HCT116 (cell line): Measurements from ENCODE around the gene LTC4S. TPM values are rescaled to one million over a fixed set of nuclear protein-coding genes. Genes with fewer than 3 reads are reported as not detected.

Source experiments
- ATAC-seq: fragments of 200-7000 bp; cut with Tn5 transposase; 2 replicates; pipeline ENCODE4 v1.9.1; 2020; ENCODE audit warnings: mild to moderate bottlenecking, moderate library complexity
- BruUV-seq: library from RNA; stranded (reverse); fragments of 400-500 nt; replicated peaks from 2 replicates; lab custom pipeline; 2021; lab: Mats Ljungman, UMichigan
- CTCF ChIA-PET: fragments of 300-600 bp; sonication (Branson Sonifier 250); formaldehyde crosslinking; loops from one replicate; lab custom pipeline; 2021; ENCODE audit warnings: antibody characterized with exemption; lab: Charles Lee
- POLR2A ChIA-PET: fragments of 300-600, 350-600 bp; sonication (Branson Sonifier 250); formaldehyde crosslinking; loops from one replicate; lab custom pipeline; 2021; ENCODE audit warnings: antibody characterized with exemption; lab: Charles Lee
- RAD21 ChIA-PET, 2 experiments: fragments of 300-600 bp; sonication (Branson Sonifier 250); formaldehyde crosslinking; loops; one replicate each; lab custom pipeline; 2023; ENCODE audit warnings: low total read pairs in 2 of 2; ENCODE audit not compliant: uncharacterized antibody in 2 of 2, unreplicated experiment in 2 of 2, low non-redundant PET in 1 of 2; lab: Charles Lee
- DNase-seq: peaks from one replicate; pipeline ENCODE4 v3.0.0-alpha.2; 2010; ENCODE audit warnings: low read depth, low spot score
- H2AFZ ChIP-seq: fragments of 200-600 bp; shearing (Covaris generic), sonication (generic); 2 replicates; pipeline ENCODE4 v1.6.1; 2017; ENCODE audit warnings: low read depth, mixed run types, mixed read lengths, antibody characterized with exemption, low read length; ENCODE audit not compliant: poor library complexity, severe bottlenecking
- H3K27ac ChIP-seq: 2 replicates; pipeline ENCODE4 v1.5.1; 2012; ENCODE audit warnings: low read depth, low read length
- H3K27me3 ChIP-seq: fragments of 200-600 bp; sonication (generic); 2 replicates; pipeline ENCODE4 v1.6.1; 2016; ENCODE audit warnings: mixed run types, low read length, mixed read lengths; ENCODE audit not compliant: insufficient read depth
- H3K36me3 ChIP-seq, 2 experiments: fragments of 200-500 bp in 1 of 2; fragments of 200-600 bp in 1 of 2; sonication (Bioruptor generic) in 1 of 2; sonication (generic) in 1 of 2; 2 replicates each; pipeline versions ENCODE4 v1.5.1 to v1.6.1; 2014 to 2016; ENCODE audit warnings: low read length in 2 of 2, inconsistent platforms in 1 of 2, mixed read lengths in 1 of 2, mixed run types in 1 of 2; ENCODE audit not compliant: insufficient read depth in 2 of 2, control insufficient read depth in 1 of 2
- H3K4me1 ChIP-seq, 2 experiments: fragments of 200-600 bp in 1 of 2; sonication (generic) in 1 of 2; 2 replicates each; pipeline versions ENCODE4 v1.5.1 to v1.6.1; 2012 to 2017; ENCODE audit warnings: low read length in 2 of 2, inconsistent platforms in 1 of 2, mild to moderate bottlenecking in 1 of 2, mixed read lengths in 1 of 2, mixed run types in 1 of 2, moderate library complexity in 1 of 2; ENCODE audit not compliant: insufficient read depth in 2 of 2, control insufficient read depth in 1 of 2
- H3K4me2 ChIP-seq: fragments of 200-600 bp; sonication (generic); 2 replicates; pipeline ENCODE4 v1.6.1; 2017; ENCODE audit warnings: mixed run types, low read length, mixed read lengths
- H3K4me3 ChIP-seq, 2 experiments: fragments of 200-600 bp in 1 of 2; sonication (generic) in 1 of 2; replicated peaks in 1 of 2; 2 replicates each; pipeline ENCODE4 v1.5.1; 2011 to 2016; ENCODE audit warnings: low read length in 2 of 2, control low read depth in 1 of 2, low read depth in 1 of 2, mild to moderate bottlenecking in 1 of 2, mixed read lengths in 1 of 2, mixed run types in 1 of 2
- H3K79me2 ChIP-seq: fragments of 200-600 bp; sonication (generic); 2 replicates; pipeline ENCODE4 v1.6.1; 2017; ENCODE audit warnings: mild to moderate bottlenecking, mixed run types, low read length, moderate library complexity, mixed read lengths; ENCODE audit not compliant: insufficient read depth
- H3K9ac ChIP-seq: fragments of 200-600 bp; sonication (generic); 2 replicates; pipeline ENCODE4 v1.6.1; 2016; ENCODE audit warnings: low read length, mixed read lengths
- H3K9me2 ChIP-seq: fragments of 200-600 bp; sonication (generic), shearing (Covaris generic); 2 replicates; pipeline ENCODE4 v1.6.1; 2017; ENCODE audit warnings: mixed run types, mild to moderate bottlenecking, moderate library complexity; ENCODE audit not compliant: insufficient read depth
- H3K9me3 ChIP-seq, 2 experiments: fragments of 200-500 bp in 1 of 2; fragments of 200-600 bp in 1 of 2; sonication (Bioruptor generic) in 1 of 2; sonication (generic) in 1 of 2; 2 replicates each; pipeline ENCODE4 v1.6.1; 2014 to 2017; ENCODE audit warnings: low read length in 2 of 2, mixed read lengths in 2 of 2, inconsistent platforms in 1 of 2, low read depth in 1 of 2, mild to moderate bottlenecking in 1 of 2, mixed run types in 1 of 2, moderate library complexity in 1 of 2; ENCODE audit not compliant: control insufficient read depth in 1 of 2, insufficient read depth in 1 of 2
- H4K20me1 ChIP-seq: fragments of 200-600 bp; sonication (generic), shearing (Covaris generic); 2 replicates; pipeline ENCODE4 v1.6.1; 2017; ENCODE audit warnings: mixed run types, mild to moderate bottlenecking, moderate library complexity; ENCODE audit not compliant: insufficient read depth
- ATF3 ChIP-seq: IDR thresholded peaks from 2 replicates; pipeline ENCODE4 v1.6.1; 2012
- CBX3 ChIP-seq: IDR thresholded peaks from 2 replicates; pipeline ENCODE4 v1.6.1; 2012; ENCODE audit warnings: low read depth
- CEBPB ChIP-seq: IDR thresholded peaks from 2 replicates; pipeline ENCODE4 v1.6.1; 2012; ENCODE audit warnings: low read depth
- EGR1 ChIP-seq: IDR thresholded peaks from 2 replicates; pipeline ENCODE4 v1.6.1; 2012; ENCODE audit warnings: low read depth
- ELF1 ChIP-seq: IDR thresholded peaks from 2 replicates; pipeline ENCODE4 v1.6.1; 2012; ENCODE audit warnings: low read depth, borderline replicate concordance
- FOSL1 ChIP-seq: IDR thresholded peaks from 2 replicates; pipeline ENCODE4 v1.6.1; 2012; ENCODE audit warnings: low read depth
- JUND ChIP-seq: IDR thresholded peaks from 2 replicates; pipeline ENCODE4 v1.6.1; 2012
- MAX ChIP-seq: IDR thresholded peaks from 2 replicates; pipeline ENCODE4 v1.6.1; 2012
- POLR2A ChIP-seq: IDR thresholded peaks from 2 replicates; pipeline ENCODE4 v1.7.0; 2011; ENCODE audit warnings: borderline replicate concordance; ENCODE audit not compliant: insufficient read depth, insufficient read length; ENCODE audit errors: extremely low read depth
- POLR2AphosphoS5 ChIP-seq: IDR thresholded peaks from 2 replicates; pipeline ENCODE4 v1.6.1; 2011; ENCODE audit warnings: mild to moderate bottlenecking, low read depth, low read length, moderate library complexity
- REST ChIP-seq: IDR thresholded peaks from 2 replicates; pipeline ENCODE4 v1.6.1; 2012; ENCODE audit warnings: low read depth
- SRF ChIP-seq: IDR thresholded peaks from 2 replicates; pipeline ENCODE4 v1.6.1; 2012; ENCODE audit warnings: low read depth
- TCF7L2 ChIP-seq: IDR thresholded peaks from 2 replicates; pipeline ENCODE4 v1.7.0; 2011; ENCODE audit warnings: borderline replicate concordance, inconsistent platforms; ENCODE audit not compliant: insufficient read depth, insufficient read length; ENCODE audit errors: extremely low read depth
- ZBTB33 ChIP-seq: IDR thresholded peaks from 2 replicates; pipeline ENCODE4 v1.6.1; 2011; ENCODE audit warnings: mild to moderate bottlenecking, low read length, moderate library complexity; ENCODE audit not compliant: insufficient replicate concordance; ENCODE audit errors: extremely low read depth
- ZFX ChIP-seq: fragments of 450-650 bp; IDR thresholded peaks from 2 replicates; pipeline ENCODE4 v1.6.1; 2017
- ZNF274 ChIP-seq: fragments of 200-500 bp; sonication (Bioruptor generic); IDR thresholded peaks from 2 replicates; pipeline ENCODE4 v1.6.1; 2014; ENCODE audit warnings: mild to moderate bottlenecking, low read depth, low read length, inconsistent platforms
- intact Hi-C: fragments of 100-400 bp; cut with micrococcal nuclease; formaldehyde crosslinking; loops from 2 replicates; pipeline ENCODE4 v1.10.0; 2022
- total RNA-seq: library from RNA; stranded (reverse); gene quantifications from one replicate; pipeline ENCODE4 v1.2.1, GENCODE V29; 2021; ENCODE audit not compliant: unreplicated experiment

The LTC4S gene
- total RNA-seq, 1 experiment from 2014 or later: 5.0 TPM

GRCh38 chr5:179792612-179793467, 946 bp upstream of the LTC4S start:
- H3K9me3 ChIP-seq: no peaks in the 10 kb centered on the region
- no peak overlapping the region for H3K9ac ChIP-seq
- H3K9me2 ChIP-seq: no peaks in the 10 kb centered on the region
- no peak for ATAC-seq
- no peak overlapping the region for H3K4me3 ChIP-seq
- no peaks in the 10 kb centered on the region for H4K20me1 ChIP-seq
- no peak overlapping the region for H3K4me2 ChIP-seq
- no peak overlapping the region for H2AFZ ChIP-seq
- no peak overlapping the region for H3K27ac ChIP-seq
- no peak for TF ChIP-seq SRF
- no peak for TF ChIP-seq POLR2AphosphoS5
- TF ChIP-seq REST: no peak
- TF ChIP-seq ZBTB33: no peak
- TF ChIP-seq ELF1: no peak
- no peak for TF ChIP-seq EGR1
- no peak for TF ChIP-seq CEBPB
- no peak for TF ChIP-seq ATF3
- TF ChIP-seq ZNF274: no peak
- no peak for TF ChIP-seq CBX3
- no peak for TF ChIP-seq JUND
- no peak for TF ChIP-seq MAX
- TF ChIP-seq ZFX: no peak
- TF ChIP-seq FOSL1: no peak
- no peak for TF ChIP-seq POLR2A
- no peak for TF ChIP-seq TCF7L2
- no TSS peak for BruUV-seq
- intact Hi-C loops: no loop called here
- ChIA-PET RAD21 (no interaction called here), POLR2A (no interaction called here), CTCF (no interaction called here)
- no peaks in the 10 kb centered on the region for H3K27me3 ChIP-seq
- H3K79me2 ChIP-seq: peaks cover 11% of the 10 kb centered on the region; the same call in 1 of the 2 replicates
- peaks cover 9 to 22% of the 10 kb centered on the region in 2 experiments; a peak in 3 of 4 replicates for H3K4me1 ChIP-seq
- H3K36me3 ChIP-seq: 0 out of 4 replicates have a peak, but pooled peaks cover 0 to 4% of the 10 kb centered on the region in 2 experiments
- no peak for DNase-seq
